IMR-90 (cell line): ENCODE measurements around the gene SENP7.

Experiments
- CEBPB ChIP-seq: IDR thresholded peaks from 2 replicates; pipeline ENCODE4 v1.6.1; 2012; ENCODE audit warnings: low read depth, low read length, improper control_type of control experiment
- CTCF ChIP-seq: conservative IDR thresholded peaks from 2 replicates; pipeline ENCODE4 v1.5.1; 2012; ENCODE audit warnings: mild to moderate bottlenecking, low read depth, low read length, improper control_type of control experiment
- ELK1 ChIP-seq: fragments of 150-350 bp; IDR thresholded peaks from 2 replicates; pipeline ENCODE4 v1.6.1; 2016; ENCODE audit warnings: low read depth, mild to moderate bottlenecking, low read length, moderate library complexity, borderline replicate concordance
- POLR2A ChIP-seq: IDR thresholded peaks from 2 replicates; pipeline ENCODE4 v1.6.1; 2012; ENCODE audit warnings: mild to moderate bottlenecking, low read depth, low read length
- RAD21 ChIP-seq: IDR thresholded peaks from 2 replicates; pipeline ENCODE4 v1.6.1; 2012; ENCODE audit warnings: low read length, improper control_type of control experiment

GRCh38 chr3:101542957-101543356 lies 29.9 kb upstream of the SENP7 start:
- no peak for TF ChIP-seq POLR2A
- no peak for TF ChIP-seq CTCF
- TF ChIP-seq CEBPB = no peak
- no peak for TF ChIP-seq ELK1
- no peak for TF ChIP-seq RAD21
